T-helper 2 cell treated with Interferon-gamma antibody and Interleukin-4, amounts not matched to agents 100 ng/mL and 5 ng/mL, for 36 hours (primary cell): Measurements from ENCODE around the gene TAPBP. TPM values are rescaled to one million over a fixed set of nuclear protein-coding genes. Genes with fewer than 3 reads are reported as not detected.
"Not testable (repeated sequence)": the region's sequence is repeated elsewhere in the genome, so short reads cannot be mapped to it uniquely, and the experiment has no call there.

Experiments
- intact Hi-C: fragments of 100-400 bp; cut with micrococcal nuclease; formaldehyde crosslinking; loops from one replicate; pipeline ENCODE4 v1.15.1; 2023
- total RNA-seq: library from RNA; stranded (reverse); gene quantifications from 2 replicates; pipeline ENCODE4 v1.2.3, GENCODE V29; 2022

TAPBP gene
- total RNA-seq, 1 donor from 2014 or later: 277 TPM

GRCh38 chr6:33298773-33299236 is 15.1 kb downstream of the TAPBP start, which contains the start of gene RGL2:
TSS of gene RGL2 (minus strand) at chr6:33298942. CDS start at chr6:33298610, 332 bp downstream.
- intact Hi-C loops: loop anchor here (1.0 kb wide), 5 partner anchors 10 to 45 kb away; partner anchors contain the start of genes B3GALT4, PFDN6, TAPBP and VPS52

- intact Hi-C loops: no loop called here
Measured at GRCh38 chr6:33297956-33298772, 15.7 kb downstream of the TAPBP start.

GRCh38 chr6:33297406-33297955 is 16.4 kb downstream of the TAPBP start:
- intact Hi-C loops: no loop called here

GRCh38 chr6:33296797-33297405 is 17.0 kb downstream of the TAPBP start:
- intact Hi-C loops: no loop called here

GRCh38 chr6:33295621-33296369 is 18.1 kb downstream of the TAPBP start:
- intact Hi-C loops: no loop called here

- intact Hi-C loops: no loop called here
Measured at GRCh38 chr6:33294086-33294823, 19.6 kb downstream of the TAPBP start.

- intact Hi-C loops: no loop called here
Measured at GRCh38 chr6:33292996-33293682, 20.7 kb downstream of the TAPBP start.

GRCh38 chr6:33290459-33290858 is 23.4 kb downstream of the TAPBP start:
- intact Hi-C loops: no loop called here

- intact Hi-C loops: loop anchor here (1.0 kb wide), 4 partner anchors 9 to 101 kb away; partner anchors contain the start of genes B3GALT4, KIFC1 and RPS18
Measured at GRCh38 chr6:33289784-33290315, 24.0 kb downstream of the TAPBP start.

- intact Hi-C loops: loop anchor here (1.0 kb wide), 4 partner anchors 10 to 102 kb away; partner anchors contain the start of genes B3GALT4, KIFC1 and RPS18
Measured at GRCh38 chr6:33288921-33289783, 24.7 kb downstream of the TAPBP start, which contains the start of the genes PFDN6 and WDR46. TSS of gene PFDN6 (plus strand) at chr6:33289601. CDS start at chr6:33289857, 256 bp downstream. TSS of gene WDR46 (minus strand) at chr6:33289239. CDS start at chr6:33289170, 69 bp downstream.

- intact Hi-C loops: no loop called here
Measured at GRCh38 chr6:33288141-33288920, 25.5 kb downstream of the TAPBP start.

- intact Hi-C loops: no loop called here
Measured at GRCh38 chr6:33286946-33287914, 26.6 kb downstream of the TAPBP start.

GRCh38 chr6:33285214-33285613 is 28.7 kb downstream of the TAPBP start:
- intact Hi-C loops: not testable (repeated sequence)

GRCh38 chr6:33280539-33280938 is 33.3 kb downstream of the TAPBP start:
- intact Hi-C loops: no loop called here

GRCh38 chr6:33279971-33280511 is 33.8 kb downstream of the TAPBP start:
- intact Hi-C loops: no loop called here

GRCh38 chr6:33279257-33279695 is 34.6 kb downstream of the TAPBP start:
- intact Hi-C loops: no loop called here
